NCI-H2227 treated with DMSO at 0.1 percent for 48 hours (cell line): ENCODE results near the gene ATP8B3.

ENCODE experiments used
- DNase-seq: peaks from one replicate; lab custom pipeline; 2025; lab: John Stamatoyannopoulos, UW

ATP8B3 gene

GRCh38 chr19:1830978-1831377, 18.9 kb upstream of the ATP8B3 start:
- no peak for DNase-seq

- DNase-seq: no peak
These were observed 18.5 kb upstream of the ATP8B3 start for GRCh38 chr19:1830568-1830967.

DNA sequence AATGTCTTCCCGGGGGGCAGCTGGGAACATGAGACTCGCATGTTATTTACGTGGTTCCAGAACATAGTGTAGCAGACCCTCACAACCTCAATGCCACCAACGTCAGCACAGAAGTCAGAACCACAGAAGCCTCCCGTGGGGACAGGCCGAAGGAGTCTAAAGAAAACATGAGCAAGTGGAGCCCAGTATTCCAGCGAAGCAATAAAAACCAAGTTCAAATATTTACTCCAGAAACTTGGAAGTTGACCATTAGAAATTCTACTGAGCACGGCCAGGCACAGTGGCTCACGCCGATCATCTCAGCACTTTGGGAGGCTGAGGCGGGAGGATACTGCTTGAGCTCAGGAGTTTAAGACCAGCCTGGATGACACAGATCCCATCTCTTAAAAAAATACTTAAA, 17.9 kb upstream of the ATP8B3 start:
- DNase-seq: no peak

DNA sequence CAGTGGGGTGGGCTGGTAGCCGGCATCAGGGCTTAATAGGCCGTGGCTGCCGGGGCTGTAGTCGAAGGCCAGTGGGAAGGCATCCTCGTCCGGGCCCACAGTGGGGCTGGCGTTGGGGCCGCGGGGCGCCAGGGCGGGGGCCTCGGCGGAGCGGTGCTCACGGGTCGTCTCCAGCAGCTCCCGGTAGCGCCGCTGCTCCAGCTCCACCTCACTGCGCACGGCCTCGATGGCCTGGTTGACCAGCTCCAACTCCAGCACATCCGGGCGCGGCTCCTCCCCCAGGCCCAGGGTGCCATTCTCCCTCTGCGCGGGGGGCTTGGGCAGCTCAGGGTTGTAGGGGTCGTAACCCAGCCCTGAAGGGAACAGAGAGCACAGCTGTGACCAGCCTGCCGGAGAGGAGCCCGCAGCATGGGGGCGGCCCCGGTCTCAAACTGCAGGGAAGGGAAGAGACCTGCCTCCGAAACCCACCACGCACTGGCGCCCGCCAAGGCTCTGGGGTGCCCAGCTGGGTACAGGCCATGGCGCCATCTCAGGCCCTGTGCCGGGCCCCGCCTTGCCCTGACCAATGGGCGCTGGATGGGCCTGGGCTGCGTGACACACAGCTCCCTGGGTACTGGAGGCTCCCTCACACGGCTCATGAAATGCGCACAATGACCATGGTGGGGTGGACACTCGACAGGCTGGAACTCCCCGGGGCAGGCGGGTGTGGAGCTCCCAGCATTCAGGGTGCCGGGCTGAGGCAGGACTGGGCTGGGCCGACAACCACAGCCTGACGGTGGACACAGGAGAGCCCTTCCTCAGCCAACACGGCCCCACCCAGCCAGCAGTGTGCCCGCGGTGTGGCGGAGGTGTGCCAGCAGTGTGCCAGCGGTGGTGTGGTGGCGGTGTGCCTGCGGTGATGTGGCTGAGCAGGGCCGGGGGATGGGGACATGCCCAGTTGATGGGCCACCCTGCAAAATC, 16.5 kb upstream of the ATP8B3 start:
- DNase-seq: no peak

DNA sequence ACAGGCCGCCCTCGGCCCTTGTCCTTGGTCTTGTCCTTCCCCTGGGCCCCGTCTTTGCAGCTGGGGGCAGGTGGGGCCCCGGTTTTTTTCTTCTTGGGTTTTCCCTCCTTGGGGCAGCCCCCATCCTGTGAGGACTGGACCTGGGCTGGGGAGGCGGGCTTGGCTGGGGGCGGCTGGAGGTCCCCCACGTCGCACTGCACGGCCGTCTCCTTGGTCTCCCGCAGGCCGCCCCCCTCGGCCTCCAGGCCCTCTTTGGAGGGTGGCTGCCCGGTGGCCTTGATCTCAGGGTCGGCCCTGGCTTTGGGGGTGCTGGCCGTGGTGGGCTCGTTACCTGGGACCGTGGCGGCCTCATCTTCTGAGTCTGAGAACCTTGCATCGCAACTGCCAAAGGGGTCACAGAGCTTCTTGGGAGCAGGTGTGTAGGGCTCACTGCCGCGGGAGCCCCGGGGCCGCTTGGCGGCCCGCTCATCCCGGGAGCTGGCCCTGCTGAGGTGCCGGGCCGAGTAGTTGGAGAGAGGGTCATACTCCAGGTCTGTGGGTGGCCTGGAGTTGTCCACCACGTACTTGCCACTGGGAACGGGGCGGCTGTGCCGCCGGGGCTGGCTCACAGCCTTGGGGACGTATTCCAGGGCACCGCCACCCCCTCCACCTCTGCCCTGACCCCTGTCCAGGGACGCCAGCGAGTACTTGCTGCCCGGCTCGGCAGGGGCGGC, 15.6 kb upstream of the ATP8B3 start:
- DNase-seq: no peak

- no peak for DNase-seq
These were observed 14.8 kb upstream of the ATP8B3 start for GRCh38 chr19:1826557-1827521.

- DNase-seq: peak; percentile 20
These were observed 14.0 kb upstream of the ATP8B3 start for GRCh38 chr19:1825909-1826556.

GRCh38 chr19:1824252-1824622, 12.2 kb upstream of the ATP8B3 start:
- no peak for DNase-seq

GRCh38 chr19:1823539-1824251, 11.6 kb upstream of the ATP8B3 start:
- no peak for DNase-seq

GRCh38 chr19:1823020-1823419, 10.9 kb upstream of the ATP8B3 start:
- DNase-seq: no peak

DNA sequence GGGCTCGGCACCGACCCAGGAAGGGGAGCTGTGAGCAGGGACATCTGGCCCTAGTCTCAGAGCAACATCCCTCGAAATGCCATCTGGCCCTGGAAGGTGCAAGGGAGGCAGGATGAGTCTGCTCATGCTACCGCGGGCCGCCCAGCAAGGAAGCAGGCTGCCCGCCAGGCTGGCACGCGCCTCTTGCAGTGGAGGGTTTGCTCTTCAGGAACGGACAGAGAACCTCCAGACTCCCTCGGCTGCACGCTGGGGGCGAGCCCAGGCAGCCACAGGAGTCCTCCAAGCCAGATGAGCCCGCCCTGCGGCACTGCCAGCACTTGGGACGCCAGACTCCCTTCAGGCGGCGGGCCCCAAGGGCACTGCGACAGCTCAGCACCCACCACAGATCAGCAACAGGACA, 10.1 kb upstream of the ATP8B3 start:
- DNase-seq: no peak

- DNase-seq: no peak
These were observed 7.5 kb upstream of the ATP8B3 start for GRCh38 chr19:1819341-1820255.

GRCh38 chr19:1818549-1819195, 6.6 kb upstream of the ATP8B3 start:
- no peak for DNase-seq

DNA sequence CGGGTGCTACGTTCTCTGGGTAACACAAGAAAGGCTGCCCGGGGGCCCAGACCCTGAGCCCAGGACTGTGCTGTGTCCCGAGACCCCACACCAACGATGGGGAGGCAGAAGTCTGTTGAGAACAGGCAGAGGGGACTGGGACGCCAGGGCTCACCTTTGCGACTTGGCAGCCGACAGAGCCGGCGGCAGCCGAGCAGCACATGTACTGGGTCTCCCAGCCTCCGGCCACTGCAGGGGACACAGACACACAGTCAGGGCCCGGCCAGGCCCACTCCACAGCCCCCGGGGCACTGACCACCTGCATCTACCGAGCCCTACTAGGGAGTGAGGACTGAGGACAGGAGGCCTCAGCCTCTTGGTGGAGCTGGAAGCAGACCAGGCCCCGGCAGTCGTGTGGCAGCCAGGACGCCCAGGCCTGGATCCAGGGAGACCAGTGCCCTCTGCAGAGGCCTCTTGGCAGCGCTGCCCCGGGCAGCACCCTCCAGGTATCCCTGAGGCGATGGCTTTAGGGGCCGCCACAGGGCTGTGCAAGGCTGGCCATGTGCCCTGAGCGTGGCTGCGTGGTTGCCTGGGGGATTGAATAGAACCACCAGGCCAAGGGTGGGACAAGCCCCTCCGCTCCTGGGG, 5.6 kb upstream of the ATP8B3 start:
- no peak for DNase-seq

GRCh38 chr19:1816530-1817298, 4.6 kb upstream of the ATP8B3 start:
- no peak for DNase-seq

DNA sequence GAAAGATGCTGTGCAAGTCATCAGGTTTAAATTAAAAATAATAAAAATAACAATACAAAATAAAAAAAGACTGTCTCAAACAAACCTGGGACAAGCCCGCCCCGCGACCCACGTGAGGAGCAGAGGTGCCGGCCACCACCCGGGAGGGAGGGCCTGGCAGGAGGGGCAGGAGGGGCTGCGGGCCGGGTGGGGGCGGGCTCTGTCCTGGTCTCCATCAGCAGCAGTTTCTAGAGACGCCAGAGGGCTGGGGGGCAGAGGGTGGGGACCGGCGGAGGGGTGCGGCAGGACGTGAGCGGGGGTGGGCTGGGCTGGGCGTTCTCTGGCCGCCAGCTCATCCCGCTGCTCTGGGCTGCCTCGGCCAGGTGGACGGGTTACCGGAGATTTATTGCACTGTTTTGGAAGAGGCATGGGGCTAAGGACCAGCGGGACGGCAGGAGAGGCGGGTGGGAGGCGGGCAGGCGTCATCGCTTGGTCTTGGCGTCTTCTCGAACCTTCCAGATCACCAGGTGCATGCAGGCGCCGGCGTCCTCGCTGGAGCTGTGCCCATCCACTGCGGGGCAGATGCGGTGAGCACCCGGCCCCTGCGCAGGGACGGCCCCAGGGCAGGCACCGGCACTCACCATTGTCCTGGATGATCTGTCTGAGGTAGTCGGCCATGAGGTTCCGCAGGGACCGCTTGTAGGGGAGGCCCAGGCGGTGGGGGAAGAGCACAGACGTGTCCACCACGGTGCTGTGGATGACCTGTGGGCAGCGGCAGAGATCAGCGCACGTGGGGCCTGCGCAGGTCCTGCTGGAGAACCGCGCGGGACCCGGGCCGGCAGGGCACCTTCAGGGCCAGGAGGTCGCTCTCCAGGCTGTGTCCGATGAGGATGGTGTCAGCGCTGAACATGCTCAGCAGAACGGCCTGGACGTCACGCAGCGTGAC, 3.8 kb upstream of the ATP8B3 start:
- no peak for DNase-seq
